IPS-NIHi11 (cell line): ENCODE data around the gene ATP2C2.

ENCODE experiments used
- DNase-seq: peaks from one replicate; pipeline ENCODE4 v3.0.0; 2012; ENCODE audit warnings: mixed read lengths, low spot score

ATP2C2 gene

DNA sequence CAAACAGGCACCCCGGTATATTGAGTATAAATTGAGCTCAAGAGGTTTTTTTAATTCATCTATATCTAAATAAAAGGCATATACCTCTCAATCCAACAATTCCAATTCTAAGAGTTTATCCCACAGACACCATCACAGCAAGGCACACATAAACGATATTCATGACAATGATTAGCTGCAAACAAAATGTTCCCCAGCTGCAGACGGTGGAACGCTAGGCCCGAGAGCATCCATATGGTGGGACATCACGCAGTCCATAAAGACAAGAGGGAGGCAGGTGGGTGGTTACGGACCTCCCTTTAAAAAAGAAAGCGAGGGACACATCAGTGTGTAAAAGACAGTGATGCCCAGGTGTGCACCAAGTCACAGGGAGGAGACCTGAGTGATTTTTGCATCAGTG, 108.1 kb downstream of the ATP2C2 start:
- no peak for DNase-seq

DNA sequence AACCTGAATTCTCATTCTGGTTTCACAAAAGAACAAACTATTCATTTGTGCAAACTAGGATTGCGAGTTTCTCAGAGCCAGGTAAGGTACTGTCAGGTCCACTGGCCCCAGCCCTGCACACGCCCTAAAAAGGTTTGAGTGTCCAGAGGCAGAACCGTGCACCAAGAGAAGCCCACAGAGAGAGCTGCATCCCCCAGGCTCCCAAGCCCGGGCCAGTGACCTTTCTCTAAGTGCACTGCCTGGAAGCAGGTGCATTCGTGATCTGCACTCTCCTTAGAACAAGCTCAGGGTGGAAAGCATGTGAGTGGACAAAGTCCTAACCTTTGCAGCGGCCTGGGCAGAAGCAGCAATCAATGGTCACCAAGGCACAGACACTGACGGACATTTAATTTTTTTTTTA, 109.3 kb downstream of the ATP2C2 start:
- no peak for DNase-seq

DNA sequence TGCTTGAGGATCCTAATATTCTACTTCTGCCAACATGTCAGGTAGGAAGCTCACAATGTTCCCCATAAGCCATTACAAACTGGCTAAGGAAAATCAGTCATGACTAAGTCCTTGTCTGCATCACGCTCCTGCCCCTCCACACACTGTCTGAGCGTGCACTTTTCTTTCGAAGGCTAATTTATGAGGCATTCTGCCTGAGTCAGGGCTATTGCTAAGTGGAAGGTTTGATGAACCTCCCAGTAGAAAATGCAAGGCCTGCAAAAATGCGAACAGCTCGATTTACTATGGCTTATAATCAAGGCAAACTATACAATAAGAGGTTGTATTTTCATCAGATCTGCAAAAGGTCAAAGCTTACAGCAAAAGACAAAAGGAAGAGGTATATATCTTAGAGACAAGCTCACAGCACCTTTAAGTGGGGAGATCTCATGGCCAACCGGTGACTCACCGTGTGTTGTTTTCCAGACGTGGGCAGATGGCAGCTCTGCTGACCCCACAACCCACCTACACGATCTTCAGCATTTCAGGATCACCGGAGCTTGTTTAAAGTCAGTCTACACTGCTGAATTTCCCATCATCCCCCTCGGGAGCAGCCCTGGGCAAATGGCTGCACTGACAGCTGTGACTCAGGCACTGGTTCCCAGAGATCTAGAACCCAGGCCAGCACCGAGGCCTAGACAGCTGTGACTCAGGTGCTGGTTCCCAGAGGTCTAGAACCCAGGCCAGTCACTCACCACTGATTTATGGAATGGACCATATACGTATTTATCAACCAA, 110.0 kb downstream of the ATP2C2 start:
- DNase-seq = no peak

DNA sequence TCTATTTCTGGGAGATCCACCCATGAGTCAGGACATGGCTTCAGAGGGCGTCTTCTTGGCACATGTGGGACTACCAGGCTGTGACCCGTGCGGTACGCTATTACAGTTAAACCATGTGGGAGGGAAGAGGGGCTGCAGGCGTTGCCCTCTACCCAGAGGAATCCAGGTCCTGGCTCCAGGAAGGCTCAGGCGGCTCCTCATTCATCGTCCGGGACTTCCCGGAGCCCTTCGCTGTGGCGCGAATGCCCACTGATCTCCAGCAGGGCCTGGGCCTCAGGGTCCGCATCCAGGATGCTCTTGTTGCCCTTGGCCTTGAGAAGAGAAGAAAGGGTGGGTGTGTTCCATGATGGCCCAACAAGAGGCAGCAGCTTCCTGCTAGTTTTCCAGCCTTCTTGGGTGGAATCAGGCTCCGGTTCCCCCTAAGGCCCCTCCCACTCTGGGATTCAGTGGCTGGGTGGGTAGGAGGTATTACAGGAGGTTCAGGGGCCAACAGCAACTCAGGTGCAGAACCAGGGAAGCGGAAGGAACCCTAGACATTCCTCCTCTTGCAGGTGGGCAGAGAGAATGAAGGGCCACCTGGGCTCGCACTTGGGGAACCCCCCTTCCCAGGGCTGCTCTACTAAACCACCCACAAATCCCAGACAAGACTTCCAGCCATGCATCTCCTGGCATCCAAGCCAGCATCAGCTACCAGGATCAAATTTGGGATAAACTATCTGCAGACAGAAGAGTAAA, 111.5 kb downstream of the ATP2C2 start:
- DNase-seq = no peak

DNA sequence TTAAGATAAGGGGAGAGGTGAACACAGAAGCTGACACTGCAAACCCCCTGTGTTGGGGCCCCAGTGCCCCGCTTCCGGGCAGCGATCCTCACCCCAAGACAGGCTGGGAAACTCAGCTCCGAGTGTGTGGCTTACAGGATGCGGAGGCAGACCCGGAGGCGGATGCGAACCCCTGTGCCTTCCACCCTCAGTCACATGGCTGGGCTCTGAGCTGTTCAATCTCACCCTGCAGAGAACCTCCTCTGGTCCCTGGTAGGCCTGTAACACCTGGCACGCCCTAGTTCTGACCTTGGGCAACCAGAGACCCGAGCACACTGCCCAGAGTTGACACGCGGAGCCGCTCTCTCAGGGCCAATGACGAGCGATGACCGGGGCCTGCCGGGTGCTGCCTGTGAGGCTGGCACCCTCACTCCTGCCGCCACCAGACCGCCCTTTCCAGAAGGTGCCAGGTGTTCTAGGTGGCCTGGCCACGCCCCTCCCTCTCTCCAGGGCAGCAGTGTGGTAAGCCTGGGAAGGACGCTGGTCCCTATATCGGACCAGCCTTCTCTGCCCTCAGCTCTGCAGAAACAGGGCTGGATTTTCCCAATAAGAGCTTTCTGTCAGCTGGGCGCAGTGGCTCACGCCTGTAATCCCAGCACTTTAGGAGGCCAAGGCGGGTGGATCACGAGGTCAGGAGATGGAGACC, 112.9 kb downstream of the ATP2C2 start:
- no peak for DNase-seq

DNA sequence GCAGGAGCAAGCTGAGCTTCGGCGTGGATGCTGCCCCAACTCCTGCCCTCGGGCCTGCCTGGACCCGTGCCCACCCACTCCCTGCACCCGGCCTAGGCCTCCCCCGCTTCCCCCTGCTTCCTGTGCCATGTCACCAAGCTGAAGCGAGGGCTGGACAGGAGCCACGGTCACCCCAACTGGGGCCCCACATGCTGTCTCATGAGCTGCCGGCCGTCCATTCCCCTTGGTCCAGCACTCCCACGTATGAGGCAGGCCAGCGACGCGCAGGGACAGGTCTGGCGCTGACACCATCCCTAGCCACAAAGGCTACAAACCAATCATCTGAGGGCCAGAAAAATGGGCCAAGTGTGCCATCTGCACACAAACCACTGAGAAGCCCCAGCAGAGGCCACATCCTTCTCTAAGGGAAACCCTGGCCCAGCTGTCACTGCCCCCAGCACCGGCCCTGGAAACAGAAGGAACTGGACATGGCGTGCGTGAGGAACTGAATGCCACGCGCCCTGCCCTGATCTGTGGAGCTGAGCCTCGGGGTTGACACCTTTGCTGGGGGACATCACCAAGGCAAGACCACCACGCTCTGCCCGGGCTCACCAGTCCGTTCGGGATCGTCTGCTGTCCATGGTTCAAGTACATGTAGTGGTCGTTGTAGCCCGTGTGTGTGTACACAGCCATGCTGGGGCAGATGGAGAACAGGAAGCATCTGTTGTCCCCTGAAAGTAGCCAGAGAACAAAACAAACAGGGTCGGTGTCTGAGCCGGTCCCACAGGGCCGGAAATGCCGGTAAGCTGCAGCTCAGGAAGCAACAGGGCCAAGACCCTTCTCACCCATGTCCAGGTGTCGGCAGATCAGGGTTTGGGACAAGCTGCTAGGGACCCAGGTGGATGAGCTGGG, 113.9 kb downstream of the ATP2C2 start:
- DNase-seq = no peak

DNA sequence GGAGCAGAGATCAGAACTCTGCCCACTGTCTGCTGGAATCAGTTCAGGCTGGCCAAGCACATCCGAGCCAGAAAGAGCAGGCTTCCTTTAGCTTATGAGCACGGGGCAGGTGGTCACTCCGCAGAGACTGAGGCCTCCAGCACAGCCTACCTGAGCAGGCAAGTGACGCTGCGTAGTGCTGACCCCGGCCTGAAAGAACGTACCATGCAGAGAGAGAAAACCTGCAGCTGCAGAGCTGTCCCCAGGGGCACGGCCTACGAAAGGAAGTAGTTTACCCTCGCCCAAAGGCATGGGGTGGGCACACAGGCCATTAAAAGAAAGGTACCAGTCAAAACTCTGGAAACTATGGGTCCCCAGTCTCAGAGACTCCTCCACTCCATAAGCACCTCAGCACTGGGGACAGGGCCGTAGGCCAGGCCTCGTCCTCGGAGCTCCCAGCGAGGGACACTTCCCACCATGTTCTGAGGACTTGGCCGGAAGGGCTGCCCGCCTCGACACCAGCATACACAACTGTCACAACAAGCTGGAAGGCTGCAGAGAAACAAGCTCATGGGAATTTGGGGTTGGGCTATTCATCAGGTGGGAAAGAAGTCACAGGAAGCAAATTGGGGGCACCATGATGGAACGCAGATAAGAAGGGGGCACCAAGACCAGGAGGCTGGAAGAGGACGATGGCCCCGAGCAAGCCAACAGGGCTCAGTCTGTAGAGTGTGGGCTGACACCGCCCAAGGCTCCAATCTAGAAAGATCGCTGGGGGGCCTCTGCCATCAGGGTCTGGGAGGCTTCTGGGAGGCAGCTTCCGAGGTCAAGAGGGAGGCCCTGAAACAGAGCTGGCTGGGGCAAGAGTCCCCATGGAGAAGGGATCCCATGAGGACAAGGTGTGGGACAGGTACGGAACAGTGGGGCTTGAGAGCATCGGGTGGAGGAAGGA, 114.9 kb downstream of the ATP2C2 start:
- no peak for DNase-seq

DNA sequence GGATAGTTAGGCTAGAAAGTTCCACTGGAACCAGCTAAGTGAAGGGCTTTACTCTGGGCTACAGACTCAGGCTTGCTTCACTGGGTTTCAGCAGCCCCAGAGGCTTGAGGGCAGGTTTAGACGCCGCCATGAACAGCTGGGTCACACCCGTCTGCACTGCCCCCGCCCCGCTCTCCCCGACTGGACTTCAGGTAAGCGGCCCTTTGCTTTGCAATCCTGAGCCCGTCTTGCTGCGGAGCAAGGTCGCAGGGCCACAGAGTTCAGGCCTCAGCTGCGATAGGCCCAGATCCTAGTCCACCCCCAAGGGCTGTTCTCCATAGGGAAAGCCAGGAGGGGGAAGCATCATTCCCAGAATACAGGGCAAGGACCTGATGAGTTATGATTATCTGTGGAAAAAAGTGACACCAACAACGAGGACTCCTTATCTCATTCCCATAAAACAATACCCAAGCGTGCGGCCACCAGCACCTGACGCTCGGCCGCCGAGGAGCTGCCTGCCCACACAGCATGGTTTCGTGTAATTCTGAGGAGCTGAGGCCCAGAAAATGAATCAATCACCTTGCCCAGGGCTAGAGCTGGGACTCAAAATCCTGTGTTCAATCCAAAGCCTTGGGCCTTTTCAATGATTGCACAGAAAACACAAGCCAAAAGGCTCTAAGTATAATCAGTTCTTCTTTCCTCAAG, 115.7 kb downstream of the ATP2C2 start:
- no peak for DNase-seq

DNA sequence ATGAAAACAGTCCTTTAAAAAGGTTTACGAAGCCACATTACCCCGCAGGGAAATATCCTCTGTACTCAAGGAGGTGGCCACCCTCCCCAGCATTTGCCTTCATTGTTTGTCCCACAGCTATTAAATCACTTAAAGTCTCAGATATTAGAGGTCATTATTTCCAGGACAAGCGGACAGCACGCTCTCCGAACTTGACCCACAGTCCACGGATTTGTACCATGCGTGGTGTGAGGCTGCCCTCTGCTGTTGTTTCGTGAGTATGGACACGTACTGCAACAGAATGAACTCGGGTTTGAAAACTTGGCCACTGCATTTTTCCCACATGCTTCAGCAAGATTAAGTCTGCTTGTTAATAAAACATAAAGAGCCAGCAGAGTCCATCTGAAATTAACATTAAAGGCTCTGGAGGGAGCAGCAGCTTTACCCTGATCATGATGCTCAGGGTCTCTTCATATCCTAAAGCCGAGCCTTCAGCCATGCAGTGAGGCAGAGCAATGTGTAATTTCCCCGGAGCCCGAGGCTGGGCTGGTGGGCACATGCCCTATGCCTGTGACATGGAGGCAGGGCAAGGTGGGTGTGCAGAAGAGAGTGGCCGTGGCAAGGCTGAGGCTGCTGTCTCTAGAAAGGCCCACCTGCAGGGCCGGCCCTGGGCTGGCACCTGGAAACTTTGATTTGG, 116.4 kb downstream of the ATP2C2 start:
- peak; percentile 68 for DNase-seq

DNA sequence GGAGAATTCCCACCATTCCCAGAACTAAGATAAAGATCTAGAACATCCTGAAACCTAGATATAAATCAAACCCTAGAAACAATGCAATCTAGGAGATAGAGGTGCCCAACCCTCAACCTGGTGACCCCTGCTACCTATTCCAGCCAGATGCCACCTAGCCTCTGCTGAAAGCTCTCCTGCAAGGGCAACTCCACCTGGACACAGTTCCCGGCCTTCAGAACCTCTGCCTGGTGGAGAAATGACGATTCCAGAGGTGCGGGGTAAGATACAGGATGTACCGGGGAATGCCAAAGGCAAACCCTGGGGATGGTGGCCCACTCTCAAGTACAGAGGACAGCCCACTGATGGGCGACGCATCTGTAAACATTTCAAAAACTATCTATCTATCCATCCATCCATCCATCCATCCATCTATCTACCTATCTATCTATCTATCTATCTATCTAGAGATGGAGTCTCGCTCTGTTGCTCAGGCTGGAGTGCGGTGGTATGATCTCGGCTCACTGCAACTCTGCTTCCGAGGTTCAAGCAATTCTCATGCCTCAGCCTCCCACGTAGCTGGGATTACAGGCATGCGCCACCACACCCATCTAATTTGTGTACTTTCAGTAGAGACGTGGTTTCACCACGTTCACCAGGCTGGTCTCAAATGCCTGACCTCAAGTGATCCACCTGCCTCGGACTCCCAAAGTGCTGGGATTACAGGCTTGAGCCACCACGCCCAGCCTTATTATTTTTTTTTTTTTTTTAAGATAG, 117.1 kb downstream of the ATP2C2 start:
- no peak for DNase-seq

DNA sequence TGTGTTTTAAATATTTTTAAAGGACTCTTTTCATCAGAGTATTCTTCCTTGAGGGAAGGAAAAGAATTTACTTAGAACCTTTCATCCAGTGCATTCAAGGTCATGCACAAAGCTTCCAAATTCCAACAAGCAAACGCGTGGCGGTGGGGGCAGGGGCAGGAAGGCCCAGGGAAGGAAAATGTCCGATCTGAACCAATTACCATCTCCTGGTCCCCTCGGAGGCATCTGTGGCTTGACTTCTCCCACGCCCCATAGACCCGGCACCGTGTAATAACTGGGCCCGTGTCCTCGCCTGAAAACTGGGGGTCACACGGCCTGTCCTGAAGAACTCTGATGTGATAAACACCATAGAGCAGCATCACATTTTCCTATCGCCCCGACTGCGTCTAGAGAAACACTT, 117.8 kb downstream of the ATP2C2 start:
- DNase-seq = no peak

DNA sequence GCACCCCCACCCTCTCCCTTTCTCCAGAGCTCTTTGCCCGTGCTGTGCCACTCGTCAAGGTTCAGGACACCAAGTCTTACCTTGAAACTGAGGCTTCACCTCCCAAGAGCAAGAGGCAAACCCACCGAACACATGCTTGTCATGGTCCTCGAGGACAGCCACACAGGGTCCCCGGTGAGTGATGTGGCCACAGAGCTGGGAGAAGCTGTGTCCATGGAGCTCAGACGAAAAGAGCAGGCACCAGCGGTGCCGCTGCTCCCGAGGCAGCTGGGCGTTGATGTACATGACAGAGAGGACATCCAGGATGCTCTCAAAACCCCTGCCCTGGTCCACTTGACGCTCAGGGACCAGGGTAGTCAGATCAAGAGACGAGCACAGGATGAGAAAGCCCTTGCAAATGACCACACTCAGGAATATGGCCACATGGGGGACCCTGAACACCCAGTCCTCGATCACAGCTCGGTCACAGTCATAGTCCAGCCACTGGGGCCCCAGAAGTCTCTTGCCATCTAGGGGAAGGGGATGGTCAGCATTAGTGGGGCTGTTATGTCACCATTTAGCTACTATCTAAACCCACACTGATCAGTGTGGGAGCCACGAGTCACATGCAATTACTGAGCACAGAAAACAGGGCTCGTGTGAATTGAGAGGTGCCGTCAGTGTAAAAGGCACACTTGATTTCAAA, 118.4 kb downstream of the ATP2C2 start:
- DNase-seq = no peak

DNA sequence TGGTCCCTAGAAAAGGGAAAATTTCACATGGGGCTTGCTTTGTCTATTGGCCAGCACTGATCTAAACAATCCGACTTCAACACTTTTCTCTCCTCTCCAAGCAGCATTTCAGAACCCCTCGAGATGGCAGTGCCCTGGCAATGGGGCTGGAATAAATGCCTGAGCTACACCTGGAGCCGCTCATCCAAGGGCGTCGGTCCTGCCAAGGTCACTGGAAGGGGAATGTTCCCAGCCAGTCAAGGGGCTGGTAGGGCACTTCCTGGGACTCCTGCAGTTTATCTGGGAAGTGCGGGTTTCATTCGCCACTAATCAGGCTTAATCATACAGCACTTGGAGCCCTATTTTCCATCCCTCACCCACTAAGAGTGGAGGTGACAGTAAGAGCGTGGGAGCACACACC, 119.0 kb downstream of the ATP2C2 start:
- no peak for DNase-seq

DNA sequence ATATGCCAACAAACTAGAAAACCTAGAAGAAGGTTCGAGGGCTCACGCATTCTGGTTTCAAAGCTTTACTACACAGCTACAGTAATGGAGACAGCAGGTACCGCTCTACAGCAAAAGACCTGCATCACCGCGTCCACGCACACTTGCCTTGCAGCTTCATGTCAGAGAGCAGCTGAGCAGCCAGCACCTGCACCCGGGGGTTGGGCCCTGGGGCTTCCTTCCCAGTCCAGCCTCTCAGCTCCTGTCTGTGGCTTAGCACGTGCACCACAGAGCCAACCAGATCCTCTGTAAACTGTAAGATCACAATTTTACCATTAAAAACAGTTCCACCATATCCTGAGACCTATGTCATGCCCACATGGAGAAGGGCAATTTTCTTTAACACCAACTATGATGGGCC, 120.8 kb downstream of the ATP2C2 start:
- no peak for DNase-seq

DNA sequence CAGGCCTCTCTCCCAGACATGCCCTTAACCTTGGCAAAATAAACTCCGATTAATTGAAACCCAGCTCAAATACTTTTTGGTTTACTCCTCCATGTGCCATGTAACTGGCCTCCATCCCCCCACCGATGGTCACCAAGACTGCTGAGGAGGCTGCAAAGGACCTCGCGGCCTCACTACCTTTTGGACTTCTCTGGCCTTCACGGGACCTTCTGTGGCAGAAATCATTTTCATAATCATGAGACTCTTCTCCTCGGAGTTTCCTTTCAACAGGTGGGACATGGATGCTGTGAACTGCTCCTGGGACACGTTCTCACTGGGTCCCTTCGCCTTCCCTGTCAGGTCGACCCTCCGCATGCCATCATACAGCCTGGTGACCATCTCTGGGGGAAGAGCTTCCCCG, 127.2 kb downstream of the ATP2C2 start:
- no peak for DNase-seq

DNA sequence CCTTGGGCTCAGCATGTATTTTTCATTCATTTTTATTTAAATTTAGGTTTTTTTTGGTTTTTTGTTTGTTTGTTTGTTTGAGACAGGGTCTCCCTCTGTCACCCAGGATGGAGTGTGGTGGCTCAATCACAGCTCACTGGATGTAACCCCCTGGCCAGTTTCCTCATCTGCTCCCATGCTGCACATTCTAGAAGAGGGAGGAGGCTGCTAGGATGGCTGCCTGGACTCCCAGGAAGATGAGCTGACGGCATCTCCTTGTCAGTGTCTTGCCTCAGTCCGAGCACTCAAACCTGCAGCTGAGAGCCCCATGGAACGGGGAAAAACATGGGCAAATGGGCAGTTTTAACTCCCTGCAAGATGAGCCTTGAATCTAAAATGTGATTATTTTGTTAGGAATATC, 128.7 kb downstream of the ATP2C2 start:
- no peak for DNase-seq

DNA sequence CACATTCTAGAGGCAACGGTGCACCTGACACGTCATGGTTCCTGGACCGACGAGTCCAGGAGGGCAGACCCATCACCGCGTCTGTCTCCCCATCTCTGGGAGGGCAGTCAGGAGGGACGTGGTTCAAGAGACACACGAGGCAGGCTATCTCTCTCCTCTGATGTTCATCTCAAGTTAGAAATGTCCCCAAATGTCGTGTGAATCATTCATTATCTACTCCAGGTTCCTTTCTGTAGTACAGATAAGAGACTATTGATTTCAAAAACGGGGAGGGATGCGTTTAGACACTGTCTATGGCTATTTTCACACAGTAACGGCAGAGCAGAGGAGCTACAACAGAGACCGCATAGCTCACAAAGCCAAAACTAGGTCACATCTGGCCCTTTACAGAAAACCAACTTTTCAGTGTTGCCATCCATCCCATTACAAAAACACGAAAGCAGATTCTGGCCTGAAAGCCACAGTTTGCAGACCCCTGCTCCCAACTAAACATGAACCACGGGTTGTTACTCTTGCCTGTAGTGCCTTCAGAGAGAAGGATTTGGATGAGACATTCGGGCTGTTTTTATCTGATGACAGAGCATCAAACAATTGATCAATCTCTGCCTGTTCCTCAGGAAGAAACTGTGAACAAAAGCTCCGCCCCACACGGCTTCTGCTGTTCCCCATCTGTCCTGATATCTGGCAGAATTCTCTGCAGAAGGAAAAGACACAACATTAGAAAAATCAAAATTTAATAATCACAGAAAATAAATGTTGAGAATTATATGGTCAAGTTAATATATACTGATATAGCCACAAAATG, 129.3 kb downstream of the ATP2C2 start:
- DNase-seq = no peak

DNA sequence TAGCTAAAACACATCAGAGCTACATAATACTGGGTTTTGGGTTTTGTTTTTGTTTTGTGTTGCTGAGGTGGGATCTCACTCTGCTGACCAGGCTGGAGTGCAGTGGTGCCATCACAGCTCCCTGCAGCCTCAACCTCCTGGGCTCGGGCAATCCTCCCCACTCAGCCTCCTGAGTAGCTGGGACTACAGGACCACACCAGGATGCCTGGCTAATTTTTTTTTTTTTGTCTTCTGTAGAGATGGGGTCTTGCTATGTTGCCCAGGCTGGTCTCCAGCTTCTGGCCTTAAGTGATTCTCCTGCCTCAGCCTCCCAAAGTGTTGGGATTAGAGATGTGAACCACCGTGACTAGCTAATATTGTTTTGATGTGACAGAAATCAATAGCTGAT, 129.9 kb downstream of the ATP2C2 start:
- no peak for DNase-seq
